SK-N-SH (cell line): ENCODE measurements around the gene FXYD5. TPM values are rescaled to one million over a fixed set of nuclear protein-coding genes. Genes with fewer than 3 reads are reported as not detected.
"Not testable (repeated sequence)": the region's sequence is repeated elsewhere in the genome, so short reads cannot be mapped to it uniquely, and the experiment has no call there.

ENCODE experiments used
- CTCF ChIA-PET: fragments of 300-600, 350-600 bp; formaldehyde crosslinking; extraction: SDS; loops from one replicate; lab custom pipeline; 2021; lab: Yijun Ruan, JAX
- POLR2A ChIA-PET: fragments of 350-600 bp; sonication (Branson Sonifier 250); formaldehyde crosslinking; extraction: SDS; loops from one replicate; lab custom pipeline; 2020; ENCODE audit warnings: antibody characterized with exemption, inconsistent platforms; lab: Yijun Ruan, JAX
- DNase-seq: peaks from one replicate; pipeline ENCODE4 v3.0.0; 2012
- H2AFZ ChIP-seq: fragments of 200-600 bp; sonication (generic); 2 replicates; pipeline ENCODE4 v1.8.1; 2016; ENCODE audit warnings: antibody characterized with exemption, mild to moderate bottlenecking, low read depth
- H3F3A ChIP-seq: fragments of 200-600 bp; sonication (generic); replicated peaks from 2 replicates; pipeline ENCODE3; 2016; ENCODE audit warnings: antibody characterized with exemption, mild to moderate bottlenecking; ENCODE audit not compliant: insufficient read depth
- H3K27ac ChIP-seq, 2 experiments: fragments of 200-500 bp in 1 of 2; fragments of 200-600 bp in 1 of 2; sonication (Bioruptor generic) in 1 of 2; sonication (generic), shearing (Covaris generic) in 1 of 2; 2 replicates each; pipeline versions ENCODE4 v1.5.1 to v1.6.1; 2014 to 2016; ENCODE audit warnings: low read depth in 2 of 2, inconsistent platforms in 1 of 2, low read length in 1 of 2, mild to moderate bottlenecking in 1 of 2, mixed read lengths in 1 of 2
- H3K27me3 ChIP-seq: fragments of 200-600 bp; sonication (generic), shearing (Covaris generic); 2 replicates; pipeline ENCODE4 v1.6.1; 2016; ENCODE audit warnings: mixed run types; ENCODE audit not compliant: insufficient read depth
- H3K36me3 ChIP-seq, 2 experiments: fragments of 200-500 bp in 1 of 2; fragments of 200-600 bp in 1 of 2; sonication (Bioruptor generic) in 1 of 2; sonication (generic) in 1 of 2; replicated peaks in 1 of 2; 2 replicates each; pipeline versions ENCODE3 to v1.5.1; 2014 to 2016; ENCODE audit warnings: low read length in 1 of 2, mild to moderate bottlenecking in 1 of 2; ENCODE audit not compliant: insufficient read depth in 2 of 2, control insufficient read depth in 1 of 2
- H3K4me1 ChIP-seq, 2 experiments: fragments of 200-500 bp in 1 of 2; fragments of 200-600 bp in 1 of 2; sonication (Bioruptor generic) in 1 of 2; sonication (generic), shearing (Covaris generic) in 1 of 2; 2 replicates each; pipeline versions ENCODE4 v1.5.1 to v1.6.1; 2014 to 2016; ENCODE audit warnings: low read depth in 1 of 2, low read length in 1 of 2, mixed run types in 1 of 2; ENCODE audit not compliant: insufficient read depth in 2 of 2, control insufficient read depth in 1 of 2
- H3K4me2 ChIP-seq: fragments of 200-600 bp; sonication (generic), shearing (Covaris generic); 2 replicates; pipeline ENCODE4 v1.6.1; 2017; ENCODE audit warnings: mixed run types
- H3K4me3 ChIP-seq, 2 experiments: fragments of 200-500 bp in 1 of 2; fragments of 200-600 bp in 1 of 2; sonication (Bioruptor generic) in 1 of 2; sonication (generic), shearing (Covaris generic) in 1 of 2; 2 replicates each; pipeline versions ENCODE4 v1.5.1 to v1.8.1; 2014 to 2016; ENCODE audit warnings: low read depth in 2 of 2, inconsistent platforms in 1 of 2, low read length in 1 of 2, mild to moderate bottlenecking in 1 of 2, mixed read lengths in 1 of 2, moderate library complexity in 1 of 2
- H3K79me2 ChIP-seq: fragments of 200-600 bp; sonication (generic); 2 replicates; pipeline ENCODE4 v1.8.1; 2017; ENCODE audit warnings: mild to moderate bottlenecking; ENCODE audit not compliant: insufficient read depth
- H3K9ac ChIP-seq: fragments of 200-600 bp; sonication (generic); 2 replicates; pipeline ENCODE4 v1.6.1; 2017; ENCODE audit warnings: mixed run types
- H3K9me2 ChIP-seq: fragments of 200-600 bp; sonication (generic); 2 replicates; pipeline ENCODE4 v1.6.1; 2017; ENCODE audit warnings: mixed run types
- H3K9me3 ChIP-seq: fragments of 200-600 bp; sonication (generic); 2 replicates; pipeline ENCODE4 v1.6.1; 2017; ENCODE audit warnings: mixed run types, mild to moderate bottlenecking, moderate library complexity
- H4K20me1 ChIP-seq: fragments of 200-600 bp; sonication (generic); 2 replicates; pipeline ENCODE4 v1.6.1; 2017; ENCODE audit warnings: mild to moderate bottlenecking, mixed run types; ENCODE audit not compliant: insufficient read depth
- CHD2 ChIP-seq: fragments of 150-350 bp; IDR thresholded peaks from 2 replicates; pipeline ENCODE4 v1.6.1; 2018; ENCODE audit warnings: low read length; ENCODE audit not compliant: partially characterized antibody
- ELF1 ChIP-seq: IDR thresholded peaks from 2 replicates; pipeline ENCODE4 v1.4.0; 2012
- EZH2phosphoT487 ChIP-seq: fragments of 200-600 bp; sonication (generic); IDR thresholded peaks from 2 replicates; pipeline ENCODE4 v1.6.1; 2017; ENCODE audit warnings: low read depth, mixed run types, mild to moderate bottlenecking, antibody characterized with exemption, moderate library complexity, borderline replicate concordance
- FOSL2 ChIP-seq: IDR thresholded peaks from 2 replicates; pipeline ENCODE4 v1.4.0; 2012; ENCODE audit warnings: low read depth, mild to moderate bottlenecking, moderate library complexity, borderline replicate concordance
- FOXJ3 ChIP-seq: sonication (generic); formaldehyde crosslinking; IDR thresholded peaks from 2 replicates; pipeline ENCODE4 v1.5.1; 2020; ENCODE audit warnings: mild to moderate bottlenecking, missing genetic modification reagents
- FOXM1 ChIP-seq: IDR thresholded peaks from 2 replicates; pipeline ENCODE4 v1.4.0; 2012; ENCODE audit warnings: low read depth, mild to moderate bottlenecking
- GATA2 ChIP-seq: sonication (generic); formaldehyde crosslinking; IDR thresholded peaks from 2 replicates; pipeline ENCODE4 v1.5.0; 2020; ENCODE audit warnings: mild to moderate bottlenecking, missing genetic modification reagents
- JUND ChIP-seq: IDR thresholded peaks from 2 replicates; pipeline ENCODE4 v1.4.0; 2012
- MEF2A ChIP-seq: IDR thresholded peaks from 2 replicates; pipeline ENCODE4 v1.4.0; 2012; ENCODE audit warnings: low read depth, borderline replicate concordance
- MXI1 ChIP-seq: IDR thresholded peaks from 2 replicates; pipeline ENCODE4 v1.6.1; 2012; ENCODE audit warnings: mild to moderate bottlenecking, low read depth, low read length, improper control_type of control experiment
- NFIC ChIP-seq: IDR thresholded peaks from 2 replicates; pipeline ENCODE4 v1.4.0; 2012; ENCODE audit warnings: borderline replicate concordance
- NRF1 ChIP-seq: IDR thresholded peaks from 2 replicates; pipeline ENCODE4 v1.6.1; 2012; ENCODE audit warnings: low read depth, mild to moderate bottlenecking, low read length
- RAD21 ChIP-seq: IDR thresholded peaks from 2 replicates; pipeline ENCODE4 v1.6.1; 2012; ENCODE audit warnings: mild to moderate bottlenecking, low read length
- RCOR1 ChIP-seq: fragments of 150-350 bp; IDR thresholded peaks from 2 replicates; pipeline ENCODE4 v1.6.1; 2017; ENCODE audit warnings: antibody characterized with exemption, low read length
- RXRA ChIP-seq: IDR thresholded peaks from 2 replicates; pipeline ENCODE4 v1.4.0; 2012; ENCODE audit warnings: low read depth, mild to moderate bottlenecking, borderline replicate concordance
- SIN3A ChIP-seq: IDR thresholded peaks from 2 replicates; pipeline ENCODE4 v1.6.1; 2012; ENCODE audit warnings: low read depth, mild to moderate bottlenecking, low read length, moderate library complexity, borderline replicate concordance
- TCF12 ChIP-seq: IDR thresholded peaks from 2 replicates; pipeline ENCODE4 v1.4.0; 2012
- WGBS: methylation state at CpG from one replicate; pipeline ENCODE4 v1.1.6; 2017; ENCODE audit warnings: low lambda C conversion rate; 5-methylcytosine and 5-hydroxymethylcytosine counted together
- polyA plus RNA-seq, 3 experiments: library from polyadenylated mRNA; depleted of rRNA; stranded (reverse); fragments of >200 nt; gene quantifications; 2 replicates each; pipeline ENCODE4 v1.2.3, GENCODE V29; 2012
- TF ChIP-seq, protein P1 (sequence below): IDR thresholded peaks from 2 replicates; pipeline ENCODE4 v1.4.0; 2012; ENCODE audit warnings: low read depth, borderline replicate concordance
- TF ChIP-seq, protein P2 (sequence below): fragments of 200-600 bp; sonication (generic); IDR thresholded peaks from 2 replicates; pipeline ENCODE4 v1.6.1; 2017; ENCODE audit warnings: antibody characterized with exemption, mild to moderate bottlenecking, moderate library complexity
- TF ChIP-seq, protein P3 (sequence below): fragments of 150-350 bp; IDR thresholded peaks from 2 replicates; pipeline ENCODE4 v1.6.1; 2016; ENCODE audit warnings: mild to moderate bottlenecking, low read depth, low read length

FXYD5 gene
- polyA plus RNA-seq, 1 of the 3 experiments (the other 2 are of a cell fraction) = 195 TPM

DNA sequence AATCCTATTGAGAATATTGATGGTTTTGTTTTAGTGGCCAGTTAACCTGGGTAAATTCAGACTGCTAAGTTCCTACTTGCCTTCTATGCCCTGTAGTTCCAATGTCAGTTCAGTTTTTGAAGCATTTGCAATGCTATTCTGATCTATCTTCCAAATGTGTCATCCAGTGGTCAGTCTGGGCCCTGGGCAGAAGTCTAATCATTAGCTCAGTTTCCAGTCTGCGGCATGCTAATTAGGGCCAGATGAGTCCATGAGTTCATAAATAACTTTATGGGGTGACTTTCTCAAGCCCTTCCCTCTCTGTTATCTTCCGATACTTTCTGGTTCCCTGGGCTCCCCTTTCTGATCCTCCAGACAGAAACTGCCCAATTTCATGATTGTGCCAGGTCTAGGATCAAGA, 41.3 kb downstream of the FXYD5 start:
- no peak for DNase-seq
- Histone ChIP-seq H3F3A (no peaks in the 10 kb centered on the region), H3K9me3 (no peaks in the 10 kb centered on the region; the same call in 1 of the 2 replicates), H3K27ac (no peak overlapping the region), H3K27me3 (peaks cover 32% of the 10 kb centered on the region; the same call in 1 of the 2 replicates), H3K79me2 (no peaks in the 10 kb centered on the region), H3K4me1 (no peaks in the 10 kb centered on the region), H3K9me2 (no peaks in the 10 kb centered on the region), H3K36me3 (no peaks in the 10 kb centered on the region), H4K20me1 (no peaks in the 10 kb centered on the region), H3K9ac (no peak overlapping the region), H3K4me2 (no peak overlapping the region), H2AFZ (no peak overlapping the region), H3K4me3 (no peak overlapping the region)
- CTCF ChIA-PET = no interaction called here
- no peak for TF ChIP-seq TCF12
- TF ChIP-seq, protein P1, sequence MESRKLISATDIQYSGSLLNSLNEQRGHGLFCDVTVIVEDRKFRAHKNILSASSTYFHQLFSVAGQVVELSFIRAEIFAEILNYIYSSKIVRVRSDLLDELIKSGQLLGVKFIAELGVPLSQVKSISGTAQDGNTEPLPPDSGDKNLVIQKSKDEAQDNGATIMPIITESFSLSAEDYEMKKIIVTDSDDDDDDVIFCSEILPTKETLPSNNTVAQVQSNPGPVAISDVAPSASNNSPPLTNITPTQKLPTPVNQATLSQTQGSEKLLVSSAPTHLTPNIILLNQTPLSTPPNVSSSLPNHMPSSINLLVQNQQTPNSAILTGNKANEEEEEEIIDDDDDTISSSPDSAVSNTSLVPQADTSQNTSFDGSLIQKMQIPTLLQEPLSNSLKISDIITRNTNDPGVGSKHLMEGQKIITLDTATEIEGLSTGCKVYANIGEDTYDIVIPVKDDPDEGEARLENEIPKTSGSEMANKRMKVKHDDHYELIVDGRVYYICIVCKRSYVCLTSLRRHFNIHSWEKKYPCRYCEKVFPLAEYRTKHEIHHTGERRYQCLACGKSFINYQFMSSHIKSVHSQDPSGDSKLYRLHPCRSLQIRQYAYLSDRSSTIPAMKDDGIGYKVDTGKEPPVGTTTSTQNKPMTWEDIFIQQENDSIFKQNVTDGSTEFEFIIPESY = no peak
- no peak for TF ChIP-seq RXRA
- TF ChIP-seq MEF2A = no peak
- TF ChIP-seq, protein P2, sequence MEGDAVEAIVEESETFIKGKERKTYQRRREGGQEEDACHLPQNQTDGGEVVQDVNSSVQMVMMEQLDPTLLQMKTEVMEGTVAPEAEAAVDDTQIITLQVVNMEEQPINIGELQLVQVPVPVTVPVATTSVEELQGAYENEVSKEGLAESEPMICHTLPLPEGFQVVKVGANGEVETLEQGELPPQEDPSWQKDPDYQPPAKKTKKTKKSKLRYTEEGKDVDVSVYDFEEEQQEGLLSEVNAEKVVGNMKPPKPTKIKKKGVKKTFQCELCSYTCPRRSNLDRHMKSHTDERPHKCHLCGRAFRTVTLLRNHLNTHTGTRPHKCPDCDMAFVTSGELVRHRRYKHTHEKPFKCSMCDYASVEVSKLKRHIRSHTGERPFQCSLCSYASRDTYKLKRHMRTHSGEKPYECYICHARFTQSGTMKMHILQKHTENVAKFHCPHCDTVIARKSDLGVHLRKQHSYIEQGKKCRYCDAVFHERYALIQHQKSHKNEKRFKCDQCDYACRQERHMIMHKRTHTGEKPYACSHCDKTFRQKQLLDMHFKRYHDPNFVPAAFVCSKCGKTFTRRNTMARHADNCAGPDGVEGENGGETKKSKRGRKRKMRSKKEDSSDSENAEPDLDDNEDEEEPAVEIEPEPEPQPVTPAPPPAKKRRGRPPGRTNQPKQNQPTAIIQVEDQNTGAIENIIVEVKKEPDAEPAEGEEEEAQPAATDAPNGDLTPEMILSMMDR = no peak
- WGBS = 31% methylated on average over 2 of the region's 2 CpGs
- POLR2A ChIA-PET = no interaction called here

DNA sequence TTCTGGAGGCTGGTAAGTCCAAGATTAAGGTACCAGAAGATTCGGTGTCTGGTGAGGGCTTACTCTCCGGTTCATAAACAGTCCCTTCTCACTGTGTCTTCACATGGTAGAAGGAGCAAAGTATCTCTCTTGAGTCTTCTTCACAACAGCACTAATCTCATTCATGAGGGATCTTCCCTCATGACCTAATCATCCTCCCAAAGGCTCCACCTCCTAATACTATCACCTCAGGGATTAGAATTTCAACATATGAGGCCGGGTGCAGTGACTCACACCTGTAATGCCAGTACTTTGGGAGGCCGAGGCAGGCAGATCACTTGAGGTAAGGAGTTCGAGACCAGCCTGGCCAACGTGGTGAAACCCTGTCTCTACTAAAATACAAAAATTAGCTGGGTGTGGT, 42.3 kb downstream of the FXYD5 start:
- H3K27ac ChIP-seq, H3K36me3 ChIP-seq, H3K4me3 ChIP-seq, H3K9ac ChIP-seq, H3F3A ChIP-seq, DNase-seq, H3K79me2 ChIP-seq, H3K4me2 ChIP-seq, H3K9me3 ChIP-seq, CTCF ChIA-PET, H4K20me1 ChIP-seq, H3K9me2 ChIP-seq, POLR2A ChIA-PET, H3K4me1 ChIP-seq, H2AFZ ChIP-seq: not testable (repeated sequence)
- 10% methylated on average over 6 of the region's 6 CpGs for WGBS
- H3K27me3 ChIP-seq = peaks cover 37% of the 10 kb centered on the region; the same call in 1 of the 2 replicates

DNA sequence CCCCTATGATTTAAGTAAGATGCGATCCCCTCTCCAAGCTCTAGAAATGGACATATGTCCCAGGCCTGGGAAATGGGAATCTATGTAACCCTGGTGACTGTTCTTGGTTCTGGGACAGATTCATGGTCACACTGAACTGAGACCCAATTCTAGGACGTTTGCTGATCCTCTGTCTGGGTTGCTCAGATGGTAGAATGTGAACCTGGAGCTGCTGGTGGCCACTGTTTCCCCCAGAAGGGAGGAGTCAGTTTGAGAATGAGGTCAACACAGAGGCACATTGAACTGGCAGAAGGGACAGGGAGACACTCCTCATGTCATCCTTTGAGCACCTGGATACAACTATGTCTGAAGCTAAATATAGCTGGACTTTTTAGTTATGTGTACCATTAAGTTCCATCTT, 44.9 kb downstream of the FXYD5 start:
- ChIA-PET CTCF (interaction anchor here (1.0 to 1.2 kb wide), 2 partner anchors 57 to 108 kb away, joined by 3 read pairs; no protein-coding TSS in a partner anchor), POLR2A (no interaction called here)
- no peaks in the 10 kb centered on the region for H3F3A ChIP-seq
- H3K4me1 ChIP-seq = no peaks in the 10 kb centered on the region
- no peak overlapping the region for H3K4me3 ChIP-seq
- DNase-seq = no peak
- H3K79me2 ChIP-seq = no peaks in the 10 kb centered on the region
- H3K9me2 ChIP-seq = no peaks in the 10 kb centered on the region
- H3K4me2 ChIP-seq = no peak overlapping the region
- H3K9me3 ChIP-seq = no peaks in the 10 kb centered on the region
- H3K27ac ChIP-seq = no peak overlapping the region
- WGBS = 42% methylated on average over 2 of the region's 2 CpGs
- no peak overlapping the region for H2AFZ ChIP-seq
- no peak overlapping the region for H3K9ac ChIP-seq
- H3K27me3 ChIP-seq = peaks cover 37% of the 10 kb centered on the region; the same call in 1 of the 2 replicates
- no peaks in the 10 kb centered on the region for H4K20me1 ChIP-seq
- H3K36me3 ChIP-seq = no peaks in the 10 kb centered on the region
- TF ChIP-seq ELF1 (no peak), FOXJ3 (CRISPR knock-in tag) (no peak), GATA2 (CRISPR knock-in tag) (no peak), NFIC (no peak), RCOR1 (no peak), MXI1 (no peak), SIN3A (no peak), EZH2phosphoT487 (no peak), JUND (no peak), CHD2 (no peak), RAD21 (no peak), NRF1 (no peak), FOXM1 (no peak), TCF12 (no peak), FOSL2 (no peak)
- TF ChIP-seq, protein P3, sequence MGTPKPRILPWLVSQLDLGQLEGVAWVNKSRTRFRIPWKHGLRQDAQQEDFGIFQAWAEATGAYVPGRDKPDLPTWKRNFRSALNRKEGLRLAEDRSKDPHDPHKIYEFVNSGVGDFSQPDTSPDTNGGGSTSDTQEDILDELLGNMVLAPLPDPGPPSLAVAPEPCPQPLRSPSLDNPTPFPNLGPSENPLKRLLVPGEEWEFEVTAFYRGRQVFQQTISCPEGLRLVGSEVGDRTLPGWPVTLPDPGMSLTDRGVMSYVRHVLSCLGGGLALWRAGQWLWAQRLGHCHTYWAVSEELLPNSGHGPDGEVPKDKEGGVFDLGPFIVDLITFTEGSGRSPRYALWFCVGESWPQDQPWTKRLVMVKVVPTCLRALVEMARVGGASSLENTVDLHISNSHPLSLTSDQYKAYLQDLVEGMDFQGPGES = no peak
